GM19438 (cell line): Measurements from ENCODE around the gene ABCG8.

Source experiments
- ATAC-seq: cut with Tn5 transposase; IDR thresholded peaks from one replicate; pipeline ENCODE4 v1.9.1; 2021; ENCODE audit warnings: low read depth; ENCODE audit not compliant: unreplicated experiment

The ABCG8 gene

GRCh38 chr2:43824951-43825493 lies 13.7 kb upstream of the ABCG8 start:
- ATAC-seq: no peak

GRCh38 chr2:43825841-43826240 lies 12.9 kb upstream of the ABCG8 start:
- ATAC-seq: no peak

GRCh38 chr2:43826305-43827250 lies 12.2 kb upstream of the ABCG8 start:
- no peak for ATAC-seq

- ATAC-seq: no peak
Measured at GRCh38 chr2:43831543-43832294, 7.1 kb upstream of the ABCG8 start.

- no peak for ATAC-seq
Measured at GRCh38 chr2:43832457-43832856, 6.3 kb upstream of the ABCG8 start.

- ATAC-seq: no peak
Measured at GRCh38 chr2:43837033-43837432, 1.7 kb upstream of the ABCG8 start.

- no peak for ATAC-seq
Measured at GRCh38 chr2:43837831-43838559, 776 bp upstream of the ABCG8 start.

GRCh38 chr2:43839776-43840564 lies 1.2 kb downstream of the ABCG8 start:
- no peak for ATAC-seq

- ATAC-seq: no peak
Measured at GRCh38 chr2:43840965-43841364, 2.2 kb downstream of the ABCG8 start.

- ATAC-seq: no peak
Measured at GRCh38 chr2:43841949-43842865, 3.4 kb downstream of the ABCG8 start.

- no peak for ATAC-seq
Measured at GRCh38 chr2:43842866-43843226, 4.1 kb downstream of the ABCG8 start.

- no peak for ATAC-seq
Measured at GRCh38 chr2:43845181-43845580, 6.4 kb downstream of the ABCG8 start.

- no peak for ATAC-seq
Measured at GRCh38 chr2:43846140-43846793, 7.5 kb downstream of the ABCG8 start.

- no peak for ATAC-seq
Measured at GRCh38 chr2:43848214-43848613, 9.4 kb downstream of the ABCG8 start.

GRCh38 chr2:43851011-43851980 lies 12.5 kb downstream of the ABCG8 start:
- ATAC-seq: no peak

GRCh38 chr2:43852196-43852730 lies 13.5 kb downstream of the ABCG8 start:
- no peak for ATAC-seq
